GM12878 (cell line): ENCODE measurements around the gene EMILIN2. TPM values are rescaled to one million over a fixed set of nuclear protein-coding genes. Genes with fewer than 3 reads are reported as not detected.

Source experiments
- ATAC-seq: fragments of 200-7000 bp; cut with Tn5 transposase; 3 replicates; pipeline ENCODE4 v1.9.1; 2020; ENCODE audit warnings: mild to moderate bottlenecking, moderate library complexity
- BruUV-seq: library from RNA; stranded (reverse); fragments of 400-500 nt; replicated peaks from 2 replicates; lab custom pipeline; 2021; lab: Mats Ljungman, UMichigan
- CTCF ChIA-PET: fragments of 300-600 bp; sonication (Branson Sonifier 250); formaldehyde crosslinking; extraction: SDS; loops from one replicate; lab custom pipeline; 2021; ENCODE audit warnings: inconsistent platforms; lab: Yijun Ruan, JAX
- POLR2A ChIA-PET: fragments of 350-600 bp; formaldehyde crosslinking; extraction: SDS; loops from one replicate; lab custom pipeline; 2021; ENCODE audit warnings: inconsistent platforms; lab: Charles Lee
- RAD21 ChIA-PET: fragments of 300-600 bp; sonication (Branson Sonifier 250); formaldehyde crosslinking; loops from one replicate; lab custom pipeline; 2023; ENCODE audit warnings: antibody characterized with exemption; ENCODE audit not compliant: unreplicated experiment; lab: Charles Lee
- SMC1A ChIA-PET: fragments of 300-600 bp; sonication (Branson Sonifier 250); formaldehyde crosslinking; loops from one replicate; lab custom pipeline; 2023; ENCODE audit not compliant: unreplicated experiment, uncharacterized antibody; lab: Charles Lee
- DNase-seq: peaks from one replicate; pipeline ENCODE4 v3.0.0-alpha.2; 2011; ENCODE audit warnings: low read depth, low spot score
- FAIRE-seq: peaks from 3 replicates; lab custom pipeline; 2011; peaks lifted over from hg19 to GRCh38; lab: Jason Lieb, UNC
- H2AFZ ChIP-seq: 2 replicates; pipeline ENCODE4 v1.6.0; 2011; ENCODE audit warnings: low read depth, low read length, control low read depth; ENCODE audit not compliant: control insufficient read depth
- H3K27ac ChIP-seq: 2 replicates; pipeline ENCODE4 v1.5.1; 2011; ENCODE audit warnings: control low read depth; ENCODE audit not compliant: control insufficient read depth, insufficient read depth
- H3K27me3 ChIP-seq, 2 experiments: replicated peaks in 1 of 2; 2 replicates each; pipeline versions ENCODE4 v1.6.0 to v1.6.1; 2011; ENCODE audit warnings: low read length in 1 of 2; ENCODE audit not compliant: control insufficient read depth in 2 of 2, insufficient read depth in 2 of 2
- H3K36me3 ChIP-seq, 2 experiments: 2 replicates each; pipeline ENCODE4 v1.5.1; 2011; ENCODE audit warnings: low read length in 1 of 2; ENCODE audit not compliant: control insufficient read depth in 2 of 2, insufficient read depth in 2 of 2
- H3K4me1 ChIP-seq: 2 replicates; pipeline ENCODE4 v1.6.1; 2011; ENCODE audit warnings: mild to moderate bottlenecking, low read length, moderate library complexity, mixed read lengths; ENCODE audit not compliant: control insufficient read depth, insufficient read depth
- H3K4me2 ChIP-seq: 2 replicates; pipeline ENCODE4 v1.6.0; 2011; ENCODE audit warnings: control low read depth; ENCODE audit not compliant: control insufficient read depth, insufficient read depth
- H3K4me3 ChIP-seq: fragments of 200-600 bp; sonication (generic); 2 replicates; pipeline ENCODE4 v1.5.1; 2016
- H3K79me2 ChIP-seq: 2 replicates; pipeline ENCODE4 v1.6.0; 2011; ENCODE audit warnings: low read length; ENCODE audit not compliant: control insufficient read depth, insufficient read depth
- H3K9ac ChIP-seq: 2 replicates; pipeline ENCODE4 v1.8.0; 2011; ENCODE audit warnings: low read length, control low read depth, mixed read lengths; ENCODE audit not compliant: control insufficient read depth, insufficient read depth
- H3K9me3 ChIP-seq: replicated peaks from 3 replicates; pipeline ENCODE4 v1.5.1; 2011; ENCODE audit warnings: mild to moderate bottlenecking, low read length; ENCODE audit not compliant: control insufficient read depth, insufficient read depth
- H4K20me1 ChIP-seq: 2 replicates; pipeline ENCODE4 v1.6.0; 2011; ENCODE audit not compliant: control insufficient read depth, insufficient read depth
- ASH2L ChIP-seq: fragments of 300-600, 200-600 bp; sonication (generic); IDR thresholded peaks from 2 replicates; pipeline ENCODE4 v1.6.1; 2017; ENCODE audit warnings: low read depth, mild to moderate bottlenecking, borderline replicate concordance
- BACH1 ChIP-seq: fragments of 450-650 bp; IDR thresholded peaks from 2 replicates; pipeline ENCODE4 v1.6.1; 2017; ENCODE audit warnings: mild to moderate bottlenecking, borderline replicate concordance
- BCL11A ChIP-seq: IDR thresholded peaks from 2 replicates; pipeline ENCODE4 v1.6.1; 2011; ENCODE audit warnings: low read depth, low read length
- EED ChIP-seq: sonication (generic); IDR thresholded peaks from 2 replicates; pipeline ENCODE4 v1.6.1; 2016; ENCODE audit warnings: antibody characterized with exemption, low read depth
- HDAC6 ChIP-seq: fragments of 200-600 bp; sonication (generic); IDR thresholded peaks from one replicate; pipeline ENCODE4 v1.8.0; 2017; ENCODE audit warnings: antibody characterized with exemption; ENCODE audit not compliant: unreplicated experiment
- IRF4 ChIP-seq: IDR thresholded peaks from 2 replicates; pipeline ENCODE4 v1.6.1; 2011; ENCODE audit warnings: low read depth, low read length
- MYC ChIP-seq: IDR thresholded peaks from 2 replicates; pipeline ENCODE4 v1.6.1; 2011; ENCODE audit warnings: mild to moderate bottlenecking, low read length, moderate library complexity, inconsistent platforms; ENCODE audit not compliant: insufficient read depth, insufficient replicate concordance, insufficient read length, severe bottlenecking
- NFYA ChIP-seq: IDR thresholded peaks from 2 replicates; pipeline ENCODE4 v1.6.1; 2011; ENCODE audit warnings: low read depth, mild to moderate bottlenecking, low read length, improper control_type of control experiment, borderline replicate concordance
- RB1 ChIP-seq: fragments of 450-650 bp; formaldehyde crosslinking; IDR thresholded peaks from 2 replicates; pipeline ENCODE4 v1.6.1; 2017; ENCODE audit warnings: mild to moderate bottlenecking, borderline replicate concordance
- SUZ12 ChIP-seq: fragments of 200-600 bp; sonication (generic); IDR thresholded peaks from one replicate; pipeline ENCODE4 v1.6.1; 2018; ENCODE audit warnings: antibody characterized with exemption, mild to moderate bottlenecking; ENCODE audit not compliant: unreplicated experiment
- YBX1 ChIP-seq: fragments of 450-650 bp; IDR thresholded peaks from 2 replicates; pipeline ENCODE4 v1.6.1; 2016; ENCODE audit warnings: antibody characterized with exemption
- ZNF207 ChIP-seq: fragments of 450-650 bp; IDR thresholded peaks from 2 replicates; pipeline ENCODE4 v1.6.1; 2014; ENCODE audit warnings: antibody characterized with exemption, mild to moderate bottlenecking, borderline replicate concordance
- ZNF274 ChIP-seq: IDR thresholded peaks from one replicate; pipeline ENCODE4 v1.8.0; 2011; ENCODE audit not compliant: insufficient read length, insufficient read depth
- WGBS: methylation state at CpG from one replicate; pipeline ENCODE4 v1.1.6; 2016; ENCODE audit warnings: low lambda C conversion rate; ENCODE audit not compliant: insufficient replicate concordance, insufficient coverage; ENCODE audit errors: missing lambda C conversion rate; 5-methylcytosine and 5-hydroxymethylcytosine counted together
- in situ Hi-C: fragments of 300-500 bp; cut with MboI; formaldehyde crosslinking; loops from 9 replicates; pipeline ENCODE4 v1.14.3; 2018; ENCODE audit warnings: mixed read lengths
- intact Hi-C: fragments of 100-400 bp; cut with micrococcal nuclease; formaldehyde crosslinking; loops from one replicate; pipeline ENCODE4 v1.14.2; 2022; ENCODE audit not compliant: unreplicated experiment
- polyA plus RNA-seq, 11 experiments: library from polyadenylated mRNA; depleted of rRNA in 4 of 11; unstranded in 6 of 11; stranded (reverse) in 5 of 11; fragments of >200 nt; fragmentation: Nextera tagmentation in 4 of 11; fragmentation: Illumina TruSeq in 1 of 11; extraction: Ambion mirVana in 4 of 11; extraction: Trizol in 1 of 11; gene quantifications; 1 replicate in 1 of 11; 2 replicates in 10 of 11; pipeline versions ENCODE4 v1.2.1 to v1.2.3, GENCODE V29; 2011 to 2016; ENCODE audit warnings: inconsistent platforms in 2 of 11, missing spikeins in 2 of 11, low read depth in 1 of 11
- total RNA-seq, 4 experiments: library from RNA; depleted of rRNA in 3 of 4; stranded (reverse); fragments of >200 nt in 3 of 4; fragmentation: Illumina TruSeq in 1 of 4; extraction: Trizol in 1 of 4; gene quantifications; 2 replicates each; pipeline versions ENCODE4 v1.2.1 to v1.2.3, GENCODE V29; 2013 to 2021
- TF ChIP-seq, protein P1 (sequence below): fragments of 450-650 bp; IDR thresholded peaks from 2 replicates; pipeline ENCODE4 v1.6.1; 2017; ENCODE audit warnings: mild to moderate bottlenecking, moderate library complexity
- TF ChIP-seq, protein P2 (sequence below): IDR thresholded peaks from 2 replicates; pipeline ENCODE4 v1.6.1; 2012; ENCODE audit warnings: improper control_type of control experiment, low read depth, low read length; ENCODE audit not compliant: insufficient replicate concordance
- TF ChIP-seq, protein P3 (sequence below): IDR thresholded peaks from 2 replicates; pipeline ENCODE4 v1.6.1; 2011; ENCODE audit warnings: low read depth, mild to moderate bottlenecking, low read length, moderate library complexity, borderline replicate concordance; ENCODE audit errors: extremely low read depth

EMILIN2 gene
- total and polyA plus RNA-seq, 10 of the 15 experiments (the other 5 are each of a cell fraction or from before 2014, with no cell fraction given): 0.58 to 18.4 (median 5.9) TPM

DNA sequence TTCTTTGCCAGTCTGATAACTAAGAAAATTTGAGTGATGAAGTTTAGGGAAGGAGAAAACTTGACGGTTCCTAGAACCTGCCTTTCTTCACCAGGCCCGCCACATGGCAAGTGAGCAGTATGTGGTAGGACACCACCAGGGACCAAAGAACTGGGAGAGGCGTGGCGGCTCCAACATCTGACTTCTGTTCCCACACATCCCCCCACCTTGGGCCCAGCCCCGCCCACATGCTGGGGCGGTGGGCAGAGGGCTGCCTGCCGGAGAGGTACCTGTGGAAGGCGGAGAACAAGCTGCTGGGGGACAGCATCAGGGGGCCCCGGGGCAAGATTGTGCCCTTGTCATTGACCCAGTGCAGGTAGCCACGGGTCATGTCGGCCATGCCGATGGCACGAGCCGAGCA lies 75.0 kb downstream of the EMILIN2 start:
- ChIA-PET CTCF (no interaction called here), SMC1A (no interaction called here), POLR2A (no interaction called here), RAD21 (no interaction called here)
- peaks cover 13 to 36% of the 10 kb centered on the region in 2 experiments; a peak in 3 of 4 replicates for H3K36me3 ChIP-seq
- H3K9me3 ChIP-seq: no peaks in the 10 kb centered on the region
- no peak overlapping the region for H3K9ac ChIP-seq
- FAIRE-seq (no peak), DNase-seq (no peak), ATAC-seq (no peak)
- no peaks in the 10 kb centered on the region for H4K20me1 ChIP-seq
- 98% methylated on average over 14 of the region's 14 CpGs for whole genome bisulfite sequencing
- no peak overlapping the region for H3K27ac ChIP-seq
- peaks cover 8% of the 10 kb centered on the region for H3K4me1 ChIP-seq
- intact Hi-C loops (no loop called here), in situ Hi-C loops (no loop called here)
- H3K79me2 ChIP-seq: no peaks in the 10 kb centered on the region
- no peak overlapping the region for H3K4me3 ChIP-seq
- BruUV-seq: no TSS peak
- no peaks in the 10 kb centered on the region for H3K27me3 ChIP-seq
- no peak overlapping the region for H3K4me2 ChIP-seq
- H2AFZ ChIP-seq: no peak overlapping the region
- TF ChIP-seq BCL11A (no peak), MYC (no peak), ASH2L (no peak), ZNF274 (no peak), NFYA (no peak), IRF4 (no peak), HDAC6 (no peak), SUZ12 (no peak), RB1 (no peak), ZNF207 (no peak), EED (no peak), YBX1 (no peak), BACH1 (no peak)
- TF ChIP-seq, protein P1, sequence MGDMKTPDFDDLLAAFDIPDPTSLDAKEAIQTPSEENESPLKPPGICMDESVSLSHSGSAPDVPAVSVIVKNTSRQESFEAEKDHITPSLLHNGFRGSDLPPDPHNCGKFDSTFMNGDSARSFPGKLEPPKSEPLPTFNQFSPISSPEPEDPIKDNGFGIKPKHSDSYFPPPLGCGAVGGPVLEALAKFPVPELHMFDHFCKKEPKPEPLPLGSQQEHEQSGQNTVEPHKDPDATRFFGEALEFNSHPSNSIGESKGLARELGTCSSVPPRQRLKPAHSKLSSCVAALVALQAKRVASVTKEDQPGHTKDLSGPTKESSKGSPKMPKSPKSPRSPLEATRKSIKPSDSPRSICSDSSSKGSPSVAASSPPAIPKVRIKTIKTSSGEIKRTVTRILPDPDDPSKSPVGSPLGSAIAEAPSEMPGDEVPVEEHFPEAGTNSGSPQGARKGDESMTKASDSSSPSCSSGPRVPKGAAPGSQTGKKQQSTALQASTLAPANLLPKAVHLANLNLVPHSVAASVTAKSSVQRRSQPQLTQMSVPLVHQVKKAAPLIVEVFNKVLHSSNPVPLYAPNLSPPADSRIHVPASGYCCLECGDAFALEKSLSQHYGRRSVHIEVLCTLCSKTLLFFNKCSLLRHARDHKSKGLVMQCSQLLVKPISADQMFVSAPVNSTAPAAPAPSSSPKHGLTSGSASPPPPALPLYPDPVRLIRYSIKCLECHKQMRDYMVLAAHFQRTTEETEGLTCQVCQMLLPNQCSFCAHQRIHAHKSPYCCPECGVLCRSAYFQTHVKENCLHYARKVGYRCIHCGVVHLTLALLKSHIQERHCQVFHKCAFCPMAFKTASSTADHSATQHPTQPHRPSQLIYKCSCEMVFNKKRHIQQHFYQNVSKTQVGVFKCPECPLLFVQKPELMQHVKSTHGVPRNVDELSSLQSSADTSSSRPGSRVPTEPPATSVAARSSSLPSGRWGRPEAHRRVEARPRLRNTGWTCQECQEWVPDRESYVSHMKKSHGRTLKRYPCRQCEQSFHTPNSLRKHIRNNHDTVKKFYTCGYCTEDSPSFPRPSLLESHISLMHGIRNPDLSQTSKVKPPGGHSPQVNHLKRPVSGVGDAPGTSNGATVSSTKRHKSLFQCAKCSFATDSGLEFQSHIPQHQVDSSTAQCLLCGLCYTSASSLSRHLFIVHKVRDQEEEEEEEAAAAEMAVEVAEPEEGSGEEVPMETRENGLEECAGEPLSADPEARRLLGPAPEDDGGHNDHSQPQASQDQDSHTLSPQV: no peak
- TF ChIP-seq, protein P2, sequence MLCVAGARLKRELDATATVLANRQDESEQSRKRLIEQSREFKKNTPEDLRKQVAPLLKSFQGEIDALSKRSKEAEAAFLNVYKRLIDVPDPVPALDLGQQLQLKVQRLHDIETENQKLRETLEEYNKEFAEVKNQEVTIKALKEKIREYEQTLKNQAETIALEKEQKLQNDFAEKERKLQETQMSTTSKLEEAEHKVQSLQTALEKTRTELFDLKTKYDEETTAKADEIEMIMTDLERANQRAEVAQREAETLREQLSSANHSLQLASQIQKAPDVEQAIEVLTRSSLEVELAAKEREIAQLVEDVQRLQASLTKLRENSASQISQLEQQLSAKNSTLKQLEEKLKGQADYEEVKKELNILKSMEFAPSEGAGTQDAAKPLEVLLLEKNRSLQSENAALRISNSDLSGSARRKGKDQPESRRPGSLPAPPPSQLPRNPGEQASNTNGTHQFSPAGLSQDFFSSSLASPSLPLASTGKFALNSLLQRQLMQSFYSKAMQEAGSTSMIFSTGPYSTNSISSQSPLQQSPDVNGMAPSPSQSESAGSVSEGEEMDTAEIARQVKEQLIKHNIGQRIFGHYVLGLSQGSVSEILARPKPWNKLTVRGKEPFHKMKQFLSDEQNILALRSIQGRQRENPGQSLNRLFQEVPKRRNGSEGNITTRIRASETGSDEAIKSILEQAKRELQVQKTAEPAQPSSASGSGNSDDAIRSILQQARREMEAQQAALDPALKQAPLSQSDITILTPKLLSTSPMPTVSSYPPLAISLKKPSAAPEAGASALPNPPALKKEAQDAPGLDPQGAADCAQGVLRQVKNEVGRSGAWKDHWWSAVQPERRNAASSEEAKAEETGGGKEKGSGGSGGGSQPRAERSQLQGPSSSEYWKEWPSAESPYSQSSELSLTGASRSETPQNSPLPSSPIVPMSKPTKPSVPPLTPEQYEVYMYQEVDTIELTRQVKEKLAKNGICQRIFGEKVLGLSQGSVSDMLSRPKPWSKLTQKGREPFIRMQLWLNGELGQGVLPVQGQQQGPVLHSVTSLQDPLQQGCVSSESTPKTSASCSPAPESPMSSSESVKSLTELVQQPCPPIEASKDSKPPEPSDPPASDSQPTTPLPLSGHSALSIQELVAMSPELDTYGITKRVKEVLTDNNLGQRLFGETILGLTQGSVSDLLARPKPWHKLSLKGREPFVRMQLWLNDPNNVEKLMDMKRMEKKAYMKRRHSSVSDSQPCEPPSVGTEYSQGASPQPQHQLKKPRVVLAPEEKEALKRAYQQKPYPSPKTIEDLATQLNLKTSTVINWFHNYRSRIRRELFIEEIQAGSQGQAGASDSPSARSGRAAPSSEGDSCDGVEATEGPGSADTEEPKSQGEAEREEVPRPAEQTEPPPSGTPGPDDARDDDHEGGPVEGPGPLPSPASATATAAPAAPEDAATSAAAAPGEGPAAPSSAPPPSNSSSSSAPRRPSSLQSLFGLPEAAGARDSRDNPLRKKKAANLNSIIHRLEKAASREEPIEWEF: no peak
- TF ChIP-seq, protein P3, sequence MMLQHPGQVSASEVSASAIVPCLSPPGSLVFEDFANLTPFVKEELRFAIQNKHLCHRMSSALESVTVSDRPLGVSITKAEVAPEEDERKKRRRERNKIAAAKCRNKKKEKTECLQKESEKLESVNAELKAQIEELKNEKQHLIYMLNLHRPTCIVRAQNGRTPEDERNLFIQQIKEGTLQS: no peak
